HG02885 (cell line): ENCODE data around the gene RHBDF2.

ENCODE experiments used
- ATAC-seq: cut with Tn5 transposase; IDR thresholded peaks from one replicate; pipeline ENCODE4 v1.9.1; 2021; ENCODE audit warnings: mild to moderate bottlenecking; ENCODE audit not compliant: unreplicated experiment, poor library complexity

The RHBDF2 gene

DNA sequence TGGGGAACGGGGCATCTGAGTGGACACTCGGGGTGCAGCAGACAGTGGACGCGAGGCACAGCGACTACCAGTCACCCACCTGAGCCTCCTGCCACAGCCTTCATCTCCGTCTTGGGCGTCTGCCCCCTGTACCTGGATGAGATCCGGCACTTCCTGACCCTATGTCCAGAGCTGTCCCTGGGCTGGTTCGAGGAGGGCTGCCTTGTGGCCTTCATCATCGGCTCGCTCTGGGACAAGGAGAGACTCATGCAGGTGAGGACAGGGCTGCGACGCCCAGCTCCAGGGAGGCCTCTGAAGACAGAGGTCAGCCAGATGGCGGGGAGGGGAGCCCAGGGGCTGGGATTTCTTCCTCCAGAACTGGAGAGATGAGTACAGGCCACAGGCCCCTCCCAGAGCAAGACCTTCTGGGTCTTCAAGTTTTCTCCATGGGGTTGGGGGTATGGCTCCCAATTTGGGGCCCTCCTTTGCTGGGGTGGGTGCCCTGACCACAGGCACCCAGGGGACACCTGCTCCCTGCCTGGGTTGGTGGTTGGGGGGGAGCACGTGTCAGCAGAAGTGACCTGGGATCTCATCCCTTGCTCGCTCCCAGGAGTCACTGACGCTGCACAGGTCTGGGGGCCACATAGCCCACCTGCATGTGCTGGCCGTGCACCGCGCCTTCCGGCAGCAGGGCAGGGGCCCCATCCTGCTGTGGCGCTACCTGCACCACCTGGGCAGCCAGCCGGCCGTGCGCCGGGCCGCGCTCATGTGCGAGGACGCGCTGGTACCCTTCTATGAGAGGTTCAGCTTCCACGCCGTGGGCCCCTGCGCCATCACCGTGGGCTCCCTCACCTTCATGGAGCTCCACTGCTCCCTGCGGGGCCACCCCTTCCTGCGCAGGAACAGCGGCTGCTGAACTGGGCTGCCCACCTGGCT is 31.9 kb downstream of the RHBDF2 start:
- ATAC-seq = no peak

DNA sequence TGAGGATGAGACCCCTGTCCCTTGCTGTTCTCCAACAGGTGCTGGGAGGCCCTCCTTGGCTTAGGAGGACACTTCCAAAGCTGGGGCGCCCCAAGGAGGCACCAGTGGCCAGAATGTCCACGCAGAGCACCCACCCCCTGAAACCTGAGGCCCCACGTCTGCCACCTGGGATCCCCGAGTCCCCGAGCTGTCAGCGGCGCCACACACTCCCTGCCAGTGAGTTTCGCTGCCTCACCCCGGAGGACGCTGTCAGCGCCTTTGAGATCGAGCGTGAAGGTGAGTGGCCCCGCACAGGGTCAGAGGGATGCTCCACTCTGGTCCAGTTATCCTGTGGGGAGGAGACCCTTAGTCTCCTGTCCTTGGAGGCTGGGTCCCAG is 32.6 kb downstream of the RHBDF2 start:
- ATAC-seq = no peak

DNA sequence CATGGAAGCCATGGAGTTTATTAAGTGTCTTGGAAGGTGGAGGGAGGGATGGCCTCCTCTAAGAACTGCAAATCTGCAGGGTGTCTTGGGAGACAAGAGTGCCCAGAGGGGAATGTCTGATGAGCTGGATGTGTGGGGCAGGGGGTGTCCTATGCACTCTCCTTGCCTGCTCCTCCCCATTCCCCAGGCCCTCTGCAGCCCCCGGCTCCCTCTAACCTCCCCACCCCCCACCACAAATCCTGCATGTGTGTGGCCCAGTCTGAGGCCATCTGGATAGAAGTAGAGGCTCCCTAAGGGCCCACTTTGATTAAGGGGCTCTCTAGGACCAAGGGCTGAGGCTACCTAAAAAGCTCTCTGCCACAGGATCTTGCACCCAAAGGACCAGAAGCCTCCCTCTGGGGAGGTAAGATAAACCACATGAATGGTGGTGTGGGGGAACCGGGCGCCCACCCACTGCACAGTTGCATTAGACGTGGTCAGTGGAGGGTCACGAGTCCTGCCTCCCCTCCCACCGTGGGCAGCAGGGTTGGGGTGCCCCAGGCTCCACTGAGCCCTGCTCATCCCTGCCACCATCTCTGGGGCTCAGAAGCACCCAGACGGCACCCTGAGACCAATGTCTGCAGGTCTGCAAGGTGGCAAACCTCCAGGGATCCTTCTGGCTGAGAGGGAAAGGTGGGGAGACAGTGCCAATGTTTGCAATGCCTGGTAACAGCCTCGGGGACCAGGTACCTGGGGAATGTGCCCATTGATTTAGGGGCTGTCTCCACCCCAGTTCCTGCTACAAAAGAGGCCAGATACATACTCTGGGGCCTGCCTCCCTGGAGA is 33.2 kb downstream of the RHBDF2 start:
- ATAC-seq = no peak

DNA sequence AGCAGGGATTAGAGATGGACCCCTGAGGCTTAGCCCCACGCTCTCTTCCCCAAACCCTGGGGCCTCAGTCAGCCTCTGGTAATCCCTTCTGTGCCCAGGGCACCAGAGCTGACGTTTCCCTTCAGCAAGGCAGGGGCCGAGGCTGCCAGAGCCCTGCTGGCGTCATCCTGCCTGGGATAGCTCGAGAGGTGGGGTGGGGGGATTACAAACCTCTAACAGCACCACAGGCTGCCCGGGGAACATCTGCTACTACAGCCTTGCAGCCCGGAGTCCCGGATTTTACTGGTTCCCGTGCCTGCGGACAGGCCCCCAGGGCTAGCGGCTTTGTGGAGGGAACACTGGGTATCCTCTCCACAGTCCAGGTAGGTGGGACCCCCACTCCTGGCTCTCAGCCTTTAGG is 33.9 kb downstream of the RHBDF2 start, which contains the start of gene AANAT:
Gene AANAT (plus strand): TSS at position 238 of the 400 bp plus-strand sequence. CDS start 1,144 bp downstream, outside the sequence.
- ATAC-seq = no peak

DNA sequence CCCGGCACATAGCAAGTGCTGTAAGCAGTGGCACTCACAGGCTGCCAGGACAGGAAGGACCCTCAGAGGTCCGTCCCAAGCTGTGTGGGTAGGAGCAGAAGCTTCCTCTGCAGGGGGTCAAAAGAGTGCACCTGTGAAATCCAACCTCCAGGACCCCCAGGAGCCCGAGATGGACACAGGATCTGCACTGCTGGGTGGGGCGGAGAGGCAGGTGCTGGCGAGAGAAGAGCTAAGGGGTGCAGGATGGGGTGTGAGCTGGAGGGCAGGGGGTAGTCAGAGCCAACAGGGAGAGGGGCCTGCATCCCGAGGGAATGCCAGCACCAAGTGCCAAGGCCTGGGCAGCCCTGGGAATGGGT is 34.5 kb downstream of the RHBDF2 start:
- ATAC-seq = no peak

DNA sequence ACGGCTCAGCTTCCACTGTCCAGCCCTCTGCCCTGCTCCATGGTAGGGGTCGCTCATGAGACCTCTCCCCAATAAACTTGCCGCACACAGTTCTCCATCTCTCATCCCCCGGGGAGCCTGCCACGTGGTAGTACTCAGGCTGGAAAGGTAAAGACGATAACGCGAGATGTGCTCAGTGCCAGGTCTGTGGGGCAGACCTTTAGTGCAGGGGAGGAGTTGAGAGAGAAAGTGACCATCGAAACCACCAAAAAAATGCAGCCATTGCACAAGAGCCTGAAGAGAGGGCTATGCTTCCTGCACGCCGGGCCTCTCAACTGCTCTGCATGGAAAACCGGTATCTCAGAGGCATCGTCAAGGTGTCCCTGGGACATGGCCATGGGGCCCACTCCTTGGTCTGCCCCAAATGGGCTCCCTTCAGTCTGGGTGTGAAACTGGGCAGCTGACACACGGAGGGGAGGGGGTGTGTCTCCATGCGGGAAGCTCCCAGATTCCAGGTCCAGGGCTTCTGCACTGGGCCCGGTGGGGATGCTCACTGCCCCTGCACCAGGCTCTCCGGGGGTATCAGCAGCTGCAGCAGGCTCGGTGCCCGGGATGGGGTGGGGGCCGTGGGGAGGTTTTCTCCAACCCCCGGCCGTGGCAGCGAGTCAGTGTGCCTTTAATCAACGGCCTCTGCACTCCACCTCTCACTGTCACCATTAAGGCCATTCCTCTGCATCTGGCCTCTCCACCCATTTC is 38.5 kb downstream of the RHBDF2 start:
- no peak for ATAC-seq

DNA sequence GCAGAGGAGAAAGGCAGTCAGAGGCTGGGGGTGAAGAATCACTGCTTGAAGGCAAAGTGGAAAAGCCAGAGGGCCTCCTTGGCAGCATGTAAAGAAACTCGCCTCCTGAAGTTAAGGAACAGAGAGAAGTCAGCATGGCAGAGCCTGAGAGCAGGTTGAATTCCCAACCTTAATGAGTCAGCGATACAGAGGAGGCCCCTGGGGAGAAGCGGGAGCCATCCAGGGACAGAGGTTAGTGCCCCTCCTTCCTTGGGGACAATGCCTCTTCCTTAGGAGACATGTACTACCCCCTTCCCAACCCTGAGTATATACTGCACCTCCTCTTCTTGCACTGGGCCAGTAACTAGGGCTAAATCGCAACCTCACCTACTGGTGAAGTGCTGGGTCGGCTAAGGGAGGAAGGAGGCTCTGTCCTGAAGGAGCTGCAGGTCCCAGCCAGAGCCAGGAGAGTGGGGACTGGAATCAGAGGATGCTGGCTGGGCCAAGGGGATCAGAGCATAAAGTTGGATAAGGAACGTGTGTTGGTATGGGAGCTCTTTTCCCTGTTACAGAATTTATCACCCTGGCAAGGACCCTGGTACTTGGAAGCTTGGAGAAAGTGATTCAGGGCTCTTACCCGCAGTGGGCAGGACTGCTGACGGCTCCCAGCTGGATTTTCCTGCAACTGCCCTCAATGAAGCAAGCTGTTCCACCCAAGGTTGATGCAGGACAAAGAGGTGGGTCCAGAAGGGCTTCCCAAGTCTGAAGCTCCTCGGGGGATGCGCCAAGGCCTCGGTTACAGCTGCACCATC is 39.3 kb downstream of the RHBDF2 start:
- ATAC-seq = no peak

DNA sequence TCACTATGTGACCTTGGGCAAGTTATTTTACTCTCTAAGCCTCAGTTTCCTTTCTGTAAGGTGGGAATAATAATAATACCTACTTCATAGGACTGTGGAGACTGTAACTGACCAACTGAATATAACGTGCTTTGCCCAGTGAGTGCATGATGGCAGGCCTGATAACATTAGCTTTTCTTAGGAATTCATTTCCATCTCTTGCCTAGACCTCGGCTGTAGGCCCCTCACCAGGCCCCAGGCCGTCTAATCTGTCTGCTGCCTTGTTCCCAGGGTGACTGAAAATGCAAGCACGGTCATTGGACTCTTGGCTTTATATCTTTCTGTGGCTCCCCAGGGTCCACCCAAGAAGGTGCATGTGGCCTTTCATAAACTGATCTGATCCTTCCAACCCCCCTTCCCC is 41.5 kb downstream of the RHBDF2 start:
- ATAC-seq = no peak

DNA sequence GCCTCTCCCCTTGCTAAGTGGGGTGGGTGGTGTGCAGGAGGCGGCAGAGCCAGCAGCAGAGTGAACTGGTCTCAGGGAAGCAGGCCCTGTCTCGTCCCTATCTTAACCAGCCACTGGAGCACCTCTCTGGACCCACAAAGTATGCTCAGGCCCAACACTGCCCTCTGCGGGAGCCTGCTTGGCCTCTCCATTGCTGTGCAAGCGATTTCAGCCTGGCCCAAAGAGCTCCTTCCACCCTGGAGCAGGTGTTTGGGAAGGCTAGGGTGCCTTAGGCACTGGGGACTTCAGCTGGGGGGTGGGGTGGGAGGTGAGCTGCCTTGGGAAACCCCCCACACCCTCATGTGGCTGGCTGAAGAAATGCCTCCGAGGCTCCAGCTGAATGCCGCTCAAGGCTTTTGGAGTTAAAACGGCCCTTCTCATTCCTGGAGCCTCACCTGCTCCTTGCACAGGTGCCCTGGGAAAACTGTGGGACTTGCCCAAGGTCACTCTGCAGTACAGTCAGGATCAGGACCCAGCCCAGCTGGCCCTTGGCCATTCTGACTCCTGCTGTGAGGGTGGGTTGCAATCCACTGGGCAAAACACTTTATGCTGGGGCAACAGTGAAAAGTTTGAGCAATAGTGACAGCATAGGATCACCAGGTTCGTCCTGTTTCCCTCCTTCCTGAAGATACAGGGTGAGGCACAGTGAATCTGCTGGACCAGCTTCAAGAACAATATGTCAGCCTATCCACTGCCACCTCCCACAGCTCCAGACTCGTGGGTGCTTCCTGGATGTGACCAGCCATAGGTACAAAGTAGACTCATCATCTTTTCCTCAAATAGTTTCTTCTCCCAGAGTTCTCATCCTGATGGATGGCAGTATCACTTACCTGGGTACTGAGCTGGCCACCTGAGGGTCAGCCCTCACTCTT is 42.4 kb downstream of the RHBDF2 start:
- ATAC-seq = no peak

DNA sequence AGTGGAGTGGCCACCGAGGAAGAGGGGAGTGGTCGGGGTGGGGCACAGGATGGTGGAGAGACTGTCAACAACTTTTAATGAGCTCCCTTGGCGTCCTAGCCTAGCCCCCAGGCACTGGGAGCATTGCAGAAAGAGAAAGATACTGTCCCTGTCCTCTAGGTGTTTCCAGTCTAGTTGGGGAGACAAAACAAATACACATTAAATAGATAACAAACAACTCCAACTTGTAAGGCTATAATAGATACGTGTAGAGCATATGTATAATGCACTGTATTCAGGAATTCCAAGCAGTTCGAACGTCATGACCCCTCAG is 47.8 kb downstream of the RHBDF2 start:
- no peak for ATAC-seq

DNA sequence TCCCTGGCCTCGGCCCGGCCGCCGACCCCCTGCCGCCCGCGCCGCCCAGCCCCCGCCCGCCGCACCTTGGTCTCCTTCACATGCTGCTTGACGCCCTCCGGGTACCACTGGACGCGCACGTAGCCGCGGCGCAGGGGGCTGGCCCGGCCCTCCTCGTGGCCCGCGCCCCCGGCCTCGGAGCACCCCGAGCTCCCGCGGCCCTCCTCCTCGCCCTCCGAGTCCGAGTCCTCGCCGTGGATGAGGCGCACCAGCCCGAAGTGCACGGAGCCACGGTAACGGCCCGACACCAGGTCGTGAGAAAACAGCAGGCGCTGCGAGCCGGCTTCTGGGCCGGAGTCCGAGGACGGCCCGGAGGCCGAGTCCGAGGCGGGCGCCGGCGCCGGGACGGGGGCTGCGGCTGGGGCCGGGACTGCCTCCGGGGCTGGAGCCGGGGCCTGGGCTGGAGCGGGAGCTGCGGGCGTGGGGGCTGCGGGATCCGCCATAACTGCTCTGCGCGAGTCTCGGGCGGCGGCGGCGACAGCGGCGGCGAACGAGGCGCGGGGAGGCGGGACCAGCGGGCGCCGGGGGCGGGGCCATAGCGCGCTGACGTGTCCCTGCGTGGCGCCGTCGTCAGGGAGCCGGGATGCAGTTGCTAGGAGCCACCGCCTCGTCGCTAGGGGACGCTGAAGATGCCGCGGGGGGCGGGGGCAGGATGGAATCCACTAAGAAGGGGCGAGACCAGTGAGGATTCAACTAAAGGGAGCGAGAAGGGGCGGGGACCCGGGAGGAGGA is 48.4 kb downstream of the RHBDF2 start, which contains the start of gene UBE2O:
Gene UBE2O (minus strand): TSS at position 493 of the 771 bp plus-strand sequence. CDS start 11 bp downstream, at position 482.
- ATAC-seq = peak; percentile 95

DNA sequence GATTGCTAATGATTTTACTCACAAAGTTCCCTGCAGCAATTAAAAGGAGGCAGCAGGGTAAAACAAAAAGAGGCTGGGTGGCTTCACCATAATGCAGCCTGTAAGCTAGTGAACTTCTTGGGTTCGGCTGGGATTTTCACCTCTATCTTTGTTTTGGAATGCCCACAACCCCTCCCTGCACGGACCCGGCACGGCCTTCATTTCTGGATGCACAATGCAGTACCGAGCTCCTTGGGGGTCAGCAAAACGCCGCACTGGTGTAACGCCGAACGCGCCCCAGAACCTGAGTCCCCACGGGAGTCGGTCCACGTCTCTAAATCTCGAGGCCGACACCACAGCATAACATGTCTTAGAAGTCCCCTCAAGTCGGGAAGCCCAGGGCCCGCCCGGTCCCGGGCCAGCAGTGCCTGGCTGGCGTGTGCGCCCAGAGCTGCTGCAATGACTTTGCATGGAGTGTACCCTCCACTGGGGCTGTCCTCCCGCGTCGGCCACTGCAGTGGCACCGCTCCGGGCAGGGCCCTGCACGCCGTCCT is 49.0 kb downstream of the RHBDF2 start:
- ATAC-seq = no peak

DNA sequence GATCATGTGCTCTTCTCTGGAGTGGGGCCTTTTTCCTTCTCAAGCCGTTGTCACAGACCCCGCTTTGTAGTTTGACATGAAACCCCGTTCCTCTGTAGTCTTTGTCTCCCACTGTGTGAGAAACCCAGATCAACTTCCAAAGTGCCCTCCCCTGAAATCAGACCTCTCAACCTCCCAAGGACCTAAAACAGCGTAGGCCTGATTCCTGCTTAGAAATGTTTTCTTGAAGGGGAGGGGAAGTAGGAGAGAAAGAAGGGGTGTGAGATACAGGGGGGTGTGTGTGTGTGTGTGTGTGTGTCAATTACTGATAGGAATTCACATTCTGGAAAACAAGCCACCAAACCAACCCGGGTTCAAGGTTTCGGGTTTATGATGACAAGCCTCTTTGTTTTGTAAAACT is 49.7 kb downstream of the RHBDF2 start:
- ATAC-seq = no peak

DNA sequence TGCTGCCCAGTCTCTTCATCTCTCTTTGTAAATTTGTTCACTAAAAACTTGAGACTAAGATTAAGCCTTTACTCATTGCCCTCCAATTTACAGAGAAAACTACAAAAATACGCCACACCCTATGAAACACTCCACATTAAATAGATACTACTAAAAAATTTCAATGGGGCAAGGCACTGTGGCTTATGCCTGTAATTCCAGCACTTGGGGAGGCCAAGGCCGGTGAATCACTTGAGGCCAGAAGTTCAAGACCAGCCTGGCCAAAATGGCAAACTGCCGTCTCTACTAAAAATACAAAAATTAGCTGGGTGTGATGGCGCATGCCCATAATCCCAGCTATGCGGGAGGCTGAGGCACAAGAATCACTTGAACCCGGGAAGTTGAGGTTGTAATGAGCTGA is 52.1 kb downstream of the RHBDF2 start:
- ATAC-seq = no peak

DNA sequence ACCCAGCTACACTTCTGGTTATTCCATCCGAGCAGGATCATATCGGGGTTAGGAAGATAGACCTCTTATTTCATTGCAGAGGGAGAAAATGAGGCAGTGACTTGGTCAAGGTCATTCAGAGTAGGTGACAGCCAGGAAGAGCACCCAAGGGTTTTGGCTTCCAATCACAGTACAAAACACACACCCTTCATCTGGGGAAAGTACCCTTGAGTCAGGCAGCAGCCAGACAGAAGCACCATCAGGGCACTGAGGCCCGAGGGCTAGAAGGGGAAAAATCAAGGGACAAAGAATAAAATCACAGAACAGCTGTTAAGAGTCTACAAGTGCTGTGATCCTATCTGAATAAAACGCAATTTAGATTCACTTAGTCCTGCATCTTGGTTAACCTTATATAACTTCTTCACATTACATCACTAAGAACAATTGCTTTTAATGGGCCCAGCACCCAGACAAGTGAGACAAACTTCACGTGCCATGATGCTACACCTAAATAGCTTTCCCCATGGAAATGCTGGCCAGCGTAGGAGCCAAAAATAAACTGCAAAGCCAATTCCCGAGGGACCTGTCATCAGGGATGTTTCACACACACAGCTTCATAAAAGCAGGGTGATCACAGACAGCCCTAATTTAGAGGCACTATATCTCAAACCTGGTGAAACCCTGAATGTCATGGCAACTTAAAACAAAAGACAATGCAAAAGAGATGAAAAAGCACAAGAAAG is 53.1 kb downstream of the RHBDF2 start:
- no peak for ATAC-seq

DNA sequence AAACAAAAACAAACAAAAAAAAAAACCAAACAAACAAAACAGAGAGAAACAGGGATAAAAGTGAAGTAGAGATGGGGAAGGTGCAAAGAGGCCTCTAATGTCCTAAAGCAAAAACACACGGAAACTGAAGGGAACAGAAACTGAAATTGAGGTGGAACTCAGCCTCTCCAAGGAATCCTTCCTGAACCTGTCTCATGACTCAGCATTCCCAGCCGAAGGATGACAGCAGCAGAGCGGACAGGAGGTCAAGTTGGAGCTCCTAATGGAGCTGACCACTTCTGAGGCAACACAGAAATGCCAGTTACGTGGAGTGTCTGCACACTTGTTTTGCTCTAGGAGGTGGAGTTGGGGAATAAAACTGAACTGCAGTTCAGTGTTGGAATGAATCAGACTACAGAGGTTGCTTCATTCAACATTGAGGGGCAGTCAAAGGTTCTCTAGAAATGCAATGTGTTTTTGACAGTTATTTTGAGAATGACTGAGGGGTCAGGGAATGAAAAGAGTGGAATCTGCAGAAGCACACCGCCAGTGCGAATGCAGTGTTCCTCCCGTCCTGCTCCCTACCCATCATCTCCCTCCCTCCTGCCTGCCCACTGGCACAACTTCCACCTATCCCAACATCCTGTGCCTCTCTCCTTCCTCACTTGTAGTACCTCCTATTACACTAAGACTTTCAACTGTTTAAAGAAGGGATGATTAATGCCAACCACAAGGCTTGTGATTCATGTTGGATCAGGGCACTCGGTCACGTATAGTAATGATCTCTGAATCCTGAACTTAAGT is 54.6 kb downstream of the RHBDF2 start:
- ATAC-seq = no peak
